ENCODE measurements around the gene AGBL1.

DNA sequence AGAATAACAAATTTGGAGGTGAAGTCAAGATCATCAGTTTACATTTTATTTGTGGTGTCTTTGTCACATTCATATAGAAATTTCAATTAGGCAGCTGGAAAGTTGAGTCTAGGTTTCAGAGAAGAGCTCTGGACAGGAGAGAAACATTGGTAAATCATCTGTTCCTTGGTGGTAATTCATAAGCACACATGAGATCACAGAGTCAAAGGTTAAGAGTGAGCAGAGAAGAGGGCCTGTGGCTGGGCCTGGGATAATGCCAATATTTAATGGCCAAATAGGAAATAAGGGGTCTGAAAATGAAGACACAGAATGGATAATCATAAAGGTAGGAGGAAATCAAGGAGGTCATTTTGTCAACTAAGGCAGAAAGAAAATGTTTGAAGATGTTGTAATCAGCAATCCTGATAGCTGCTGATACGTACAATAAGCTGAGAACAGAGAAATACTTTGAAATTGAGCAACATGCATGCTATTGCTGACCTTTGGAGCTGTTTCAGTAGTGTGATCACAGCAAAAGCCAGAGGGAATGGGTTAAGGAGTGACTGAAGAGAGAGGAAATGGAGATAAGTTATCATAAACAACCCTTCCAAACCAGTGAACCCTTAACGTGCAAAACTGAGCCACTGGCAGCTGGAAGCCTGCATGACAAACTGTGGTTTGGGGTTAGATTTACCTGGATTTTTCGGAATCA is 692.8 kb downstream of the AGBL1 start:
- no peak for TF ChIP-seq POLR2A (IDR thresholded peaks at IDR 0.05)
- TF ChIP-seq, protein P1, sequence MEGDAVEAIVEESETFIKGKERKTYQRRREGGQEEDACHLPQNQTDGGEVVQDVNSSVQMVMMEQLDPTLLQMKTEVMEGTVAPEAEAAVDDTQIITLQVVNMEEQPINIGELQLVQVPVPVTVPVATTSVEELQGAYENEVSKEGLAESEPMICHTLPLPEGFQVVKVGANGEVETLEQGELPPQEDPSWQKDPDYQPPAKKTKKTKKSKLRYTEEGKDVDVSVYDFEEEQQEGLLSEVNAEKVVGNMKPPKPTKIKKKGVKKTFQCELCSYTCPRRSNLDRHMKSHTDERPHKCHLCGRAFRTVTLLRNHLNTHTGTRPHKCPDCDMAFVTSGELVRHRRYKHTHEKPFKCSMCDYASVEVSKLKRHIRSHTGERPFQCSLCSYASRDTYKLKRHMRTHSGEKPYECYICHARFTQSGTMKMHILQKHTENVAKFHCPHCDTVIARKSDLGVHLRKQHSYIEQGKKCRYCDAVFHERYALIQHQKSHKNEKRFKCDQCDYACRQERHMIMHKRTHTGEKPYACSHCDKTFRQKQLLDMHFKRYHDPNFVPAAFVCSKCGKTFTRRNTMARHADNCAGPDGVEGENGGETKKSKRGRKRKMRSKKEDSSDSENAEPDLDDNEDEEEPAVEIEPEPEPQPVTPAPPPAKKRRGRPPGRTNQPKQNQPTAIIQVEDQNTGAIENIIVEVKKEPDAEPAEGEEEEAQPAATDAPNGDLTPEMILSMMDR (IDR thresholded peaks at IDR 0.05) = no peak
